ENCODE data around the gene UFD1. TPM values are rescaled to one million over a fixed set of nuclear protein-coding genes. Genes with fewer than 3 reads are reported as not detected.

Gene UFD1
- total and polyA plus RNA-seq, 2 donors (not counting 1 experiment from before 2014, with no cell fraction given) = 41.3 to 86.2 TPM

GRCh38 chr22:19405133-19405532 is 73.9 kb downstream of the UFD1 start:
- no peaks in the 10 kb centered on the region for H4K20me1 ChIP-seq (ENCODE audit: control insufficient read depth, extremely low read depth, insufficient read depth, low read length)
- H3K4me1 ChIP-seq (ENCODE audit: control insufficient read depth, extremely low read depth, insufficient read depth, low read length) = no peaks in the 10 kb centered on the region
- H3K4me2 ChIP-seq (ENCODE audit: extremely low read depth, insufficient read depth, low read length) = no peak overlapping the region
- H3K27ac ChIP-seq (ENCODE audit: insufficient read depth, low read length) = no peak overlapping the region
- H3K79me2 ChIP-seq (ENCODE audit: control insufficient read depth, insufficient read depth, low read length) = no peaks in the 10 kb centered on the region
- no peaks in the 10 kb centered on the region for H3K9me3 ChIP-seq (ENCODE audit: control insufficient read depth, insufficient read depth, low read depth, low read length)
- no peak overlapping the region for H2AFZ ChIP-seq (ENCODE audit: low read length)
- no peaks in the 10 kb centered on the region for H3K27me3 ChIP-seq (ENCODE audit: control insufficient read depth, insufficient read depth, low read length)
- H3K9ac ChIP-seq (ENCODE audit: insufficient read depth, low read length) = no peak overlapping the region
- no peak for DNase-seq (ENCODE audit: low read depth in 2 of 2)
- no peak overlapping the region for H3K4me3 ChIP-seq (replicated peaks in 1 of 4; ENCODE audit: control extremely low read depth in 1 of 4, insufficient read depth in 1 of 4, low read depth in 3 of 4, low read length in 4 of 4)
- H3K36me3 ChIP-seq (ENCODE audit: control insufficient read depth, insufficient read depth, low read length) = peaks cover 14% of the 10 kb centered on the region
- no peak for TF ChIP-seq CTCF (conservative IDR thresholded peaks at IDR 0.05 in 1 of 2, IDR thresholded peaks at IDR 0.05 in 1 of 2; ENCODE audit: low read depth in 1 of 2, low read length in 2 of 2)
- TF ChIP-seq EZH2 (IDR thresholded peaks at IDR 0.05; ENCODE audit: low read length, missing control alignments) = no peak

- no peak for TF ChIP-seq EZH2 (IDR thresholded peaks at IDR 0.05; ENCODE audit: low read length, missing control alignments)
- no peak for TF ChIP-seq CTCF (conservative IDR thresholded peaks at IDR 0.05 in 1 of 2, IDR thresholded peaks at IDR 0.05 in 1 of 2; ENCODE audit: low read depth in 1 of 2, low read length in 2 of 2)
- H4K20me1 ChIP-seq (ENCODE audit: control insufficient read depth, extremely low read depth, insufficient read depth, low read length) = no peaks in the 10 kb centered on the region
- H2AFZ ChIP-seq (ENCODE audit: low read length) = no peak overlapping the region
- H3K9ac ChIP-seq (ENCODE audit: insufficient read depth, low read length) = no peak overlapping the region
- H3K4me3 ChIP-seq (replicated peaks in 1 of 4; ENCODE audit: control extremely low read depth in 1 of 4, insufficient read depth in 1 of 4, low read depth in 3 of 4, low read length in 4 of 4) = no peak overlapping the region
- no peaks in the 10 kb centered on the region for H3K27me3 ChIP-seq (ENCODE audit: control insufficient read depth, insufficient read depth, low read length)
- H3K4me2 ChIP-seq (ENCODE audit: extremely low read depth, insufficient read depth, low read length) = no peak overlapping the region
- no peaks in the 10 kb centered on the region for H3K4me1 ChIP-seq (ENCODE audit: control insufficient read depth, extremely low read depth, insufficient read depth, low read length)
- DNase-seq (ENCODE audit: low read depth in 2 of 2) = no peak
- no peak overlapping the region for H3K27ac ChIP-seq (ENCODE audit: insufficient read depth, low read length)
- H3K36me3 ChIP-seq (ENCODE audit: control insufficient read depth, insufficient read depth, low read length) = peaks cover 11% of the 10 kb centered on the region
- H3K79me2 ChIP-seq (ENCODE audit: control insufficient read depth, insufficient read depth, low read length) = no peaks in the 10 kb centered on the region
- no peaks in the 10 kb centered on the region for H3K9me3 ChIP-seq (ENCODE audit: control insufficient read depth, insufficient read depth, low read depth, low read length)
Observed at GRCh38 chr22:19404676-19405075, 74.3 kb downstream of the UFD1 start.

GRCh38 chr22:19402642-19403191 is 76.3 kb downstream of the UFD1 start:
- TF ChIP-seq EZH2 (IDR thresholded peaks at IDR 0.05; ENCODE audit: low read length, missing control alignments) (no peak), CTCF (conservative IDR thresholded peaks at IDR 0.05 in 1 of 2, IDR thresholded peaks at IDR 0.05 in 1 of 2; ENCODE audit: low read depth in 1 of 2, low read length in 2 of 2) (no peak)
- Histone ChIP-seq H3K36me3 (ENCODE audit: control insufficient read depth, insufficient read depth, low read length) (peaks cover 7% of the 10 kb centered on the region), H4K20me1 (ENCODE audit: control insufficient read depth, extremely low read depth, insufficient read depth, low read length) (no peaks in the 10 kb centered on the region), H3K27me3 (ENCODE audit: control insufficient read depth, insufficient read depth, low read length) (no peaks in the 10 kb centered on the region), H3K4me2 (ENCODE audit: extremely low read depth, insufficient read depth, low read length) (no peak overlapping the region), H3K9ac (ENCODE audit: insufficient read depth, low read length) (no peak overlapping the region), H3K4me1 (ENCODE audit: control insufficient read depth, extremely low read depth, insufficient read depth, low read length) (no peaks in the 10 kb centered on the region), H3K27ac (ENCODE audit: insufficient read depth, low read length) (no peak overlapping the region), H3K79me2 (ENCODE audit: control insufficient read depth, insufficient read depth, low read length) (no peaks in the 10 kb centered on the region), H2AFZ (ENCODE audit: low read length) (no peak overlapping the region), H3K9me3 (ENCODE audit: control insufficient read depth, insufficient read depth, low read depth, low read length) (no peaks in the 10 kb centered on the region), H3K4me3 (replicated peaks in 1 of 4; ENCODE audit: control extremely low read depth in 1 of 4, insufficient read depth in 1 of 4, low read depth in 3 of 4, low read length in 4 of 4) (no peak overlapping the region)
- no peak for DNase-seq (ENCODE audit: low read depth in 2 of 2)

All from fibroblast of lung (primary cell).